ENCODE results near the gene ELAVL2. TPM values are rescaled to one million over a fixed set of nuclear protein-coding genes. Genes with fewer than 3 reads are reported as not detected.

The ELAVL2 gene
- total RNA-seq, 1 experiment from 2014 or later: not detected

- H3K27me3 ChIP-seq (replicated peaks; ENCODE audit: insufficient read depth, low read depth, low read length, poor library complexity): no peaks in the 10 kb centered on the region
- H3K27ac ChIP-seq (ENCODE audit: low read depth, low read length, poor library complexity, severe bottlenecking): no peak overlapping the region
- no peaks in the 10 kb centered on the region for H3K9me3 ChIP-seq (ENCODE audit: low read depth, low read length, poor library complexity, severe bottlenecking)
- no peak for TF ChIP-seq CTCF (conservative IDR thresholded peaks at IDR 0.05; ENCODE audit: low read depth, low read length)
- TF ChIP-seq EZH2 (IDR thresholded peaks at IDR 0.05; ENCODE audit: borderline replicate concordance, low read depth, low read length, poor library complexity, severe bottlenecking): no peak
- no TSS peak for BruUV-seq (replicated peaks)
- no peak for DNase-seq (ENCODE audit: low spot score)
- intact Hi-C loops (cut with micrococcal nuclease; ENCODE audit: unreplicated experiment): no loop called here
- no peaks in the 10 kb centered on the region for H3K4me1 ChIP-seq (ENCODE audit: insufficient read depth, low read length, poor library complexity, severe bottlenecking)
- ChIA-PET CTCF (no interaction called here), POLR2A (ENCODE audit: low non-redundant PET) (no interaction called here)
- no peak overlapping the region for H3K4me3 ChIP-seq (ENCODE audit: low read depth, low read length, poor library complexity, severe bottlenecking)
- no peaks in the 10 kb centered on the region for H3K36me3 ChIP-seq (ENCODE audit: insufficient read depth, low read length, poor library complexity, severe bottlenecking)
Measured at GRCh38 chr9:23651051-23651450, 175.0 kb downstream of the ELAVL2 start.

- H3K4me1 ChIP-seq (ENCODE audit: insufficient read depth, low read length, poor library complexity, severe bottlenecking): no peaks in the 10 kb centered on the region
- no TSS peak for BruUV-seq (replicated peaks)
- ChIA-PET CTCF (no interaction called here), POLR2A (ENCODE audit: low non-redundant PET) (no interaction called here)
- H3K36me3 ChIP-seq (ENCODE audit: insufficient read depth, low read length, poor library complexity, severe bottlenecking): no peaks in the 10 kb centered on the region
- H3K9me3 ChIP-seq (ENCODE audit: low read depth, low read length, poor library complexity, severe bottlenecking): no peaks in the 10 kb centered on the region
- no peaks in the 10 kb centered on the region for H3K27me3 ChIP-seq (replicated peaks; ENCODE audit: insufficient read depth, low read depth, low read length, poor library complexity)
- H3K27ac ChIP-seq (ENCODE audit: low read depth, low read length, poor library complexity, severe bottlenecking): no peak overlapping the region
- TF ChIP-seq EZH2 (IDR thresholded peaks at IDR 0.05; ENCODE audit: borderline replicate concordance, low read depth, low read length, poor library complexity, severe bottlenecking): no peak
- no peak for DNase-seq (ENCODE audit: low spot score)
- intact Hi-C loops (cut with micrococcal nuclease; ENCODE audit: unreplicated experiment): no loop called here
- no peak overlapping the region for H3K4me3 ChIP-seq (ENCODE audit: low read depth, low read length, poor library complexity, severe bottlenecking)
Measured at GRCh38 chr9:23648651-23649050, 177.4 kb downstream of the ELAVL2 start.

DNA sequence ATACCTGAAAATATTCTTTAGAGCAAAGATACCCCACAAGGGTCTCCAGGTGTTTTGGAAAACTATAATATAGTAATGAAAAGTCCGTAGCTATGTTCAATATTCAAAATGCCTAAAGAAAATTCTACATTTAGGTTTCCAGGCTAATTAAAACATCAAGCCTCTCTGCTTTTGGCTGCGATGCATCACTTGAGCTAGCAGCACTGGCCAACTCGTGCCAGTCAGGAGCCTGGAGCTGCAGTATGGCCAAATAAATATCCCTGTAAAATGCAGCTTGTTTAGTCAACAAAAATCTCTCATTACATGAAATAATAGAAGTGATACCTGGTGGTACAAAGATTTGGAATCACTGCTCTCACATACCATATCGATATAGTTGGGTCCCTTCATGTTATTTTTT lies 181.1 kb downstream of the ELAVL2 start:
- H3K27ac ChIP-seq (ENCODE audit: low read depth, low read length, poor library complexity, severe bottlenecking): no peak overlapping the region
- ChIA-PET POLR2A (ENCODE audit: low non-redundant PET) (no interaction called here), CTCF (no interaction called here)
- no peaks in the 10 kb centered on the region for H3K4me1 ChIP-seq (ENCODE audit: insufficient read depth, low read length, poor library complexity, severe bottlenecking)
- no peak for DNase-seq (ENCODE audit: low spot score)
- no peaks in the 10 kb centered on the region for H3K27me3 ChIP-seq (replicated peaks; ENCODE audit: insufficient read depth, low read depth, low read length, poor library complexity)
- H3K36me3 ChIP-seq (ENCODE audit: insufficient read depth, low read length, poor library complexity, severe bottlenecking): no peaks in the 10 kb centered on the region
- TF ChIP-seq CTCF (conservative IDR thresholded peaks at IDR 0.05; ENCODE audit: low read depth, low read length): no peak
- no peak for TF ChIP-seq EZH2 (IDR thresholded peaks at IDR 0.05; ENCODE audit: borderline replicate concordance, low read depth, low read length, poor library complexity, severe bottlenecking)
- no TSS peak for BruUV-seq (replicated peaks)
- H3K4me3 ChIP-seq (ENCODE audit: low read depth, low read length, poor library complexity, severe bottlenecking): no peak overlapping the region
- H3K9me3 ChIP-seq (ENCODE audit: low read depth, low read length, poor library complexity, severe bottlenecking): no peaks in the 10 kb centered on the region
- intact Hi-C loops (cut with micrococcal nuclease; ENCODE audit: unreplicated experiment): no loop called here

- no peak for DNase-seq (ENCODE audit: low spot score)
- Histone ChIP-seq H3K27ac (ENCODE audit: low read depth, low read length, poor library complexity, severe bottlenecking) (no peak overlapping the region), H3K4me3 (ENCODE audit: low read depth, low read length, poor library complexity, severe bottlenecking) (no peak overlapping the region), H3K27me3 (replicated peaks; ENCODE audit: insufficient read depth, low read depth, low read length, poor library complexity) (no peaks in the 10 kb centered on the region), H3K36me3 (ENCODE audit: insufficient read depth, low read length, poor library complexity, severe bottlenecking) (no peaks in the 10 kb centered on the region), H3K9me3 (ENCODE audit: low read depth, low read length, poor library complexity, severe bottlenecking) (no peaks in the 10 kb centered on the region), H3K4me1 (ENCODE audit: insufficient read depth, low read length, poor library complexity, severe bottlenecking) (no peaks in the 10 kb centered on the region)
- ChIA-PET CTCF (no interaction called here), POLR2A (ENCODE audit: low non-redundant PET) (no interaction called here)
- intact Hi-C loops (cut with micrococcal nuclease; ENCODE audit: unreplicated experiment): no loop called here
- TF ChIP-seq EZH2 (IDR thresholded peaks at IDR 0.05; ENCODE audit: borderline replicate concordance, low read depth, low read length, poor library complexity, severe bottlenecking) (no peak), CTCF (conservative IDR thresholded peaks at IDR 0.05; ENCODE audit: low read depth, low read length) (no peak)
- no TSS peak for BruUV-seq (replicated peaks)
Measured at GRCh38 chr9:23644326-23644725, 181.7 kb downstream of the ELAVL2 start.
